HepG2 (cell line): ENCODE measurements around the gene ANTXR1. TPM values are rescaled to one million over a fixed set of nuclear protein-coding genes. Genes with fewer than 3 reads are reported as not detected.

Experiments used
- ELF3 ChIP-seq: IDR thresholded peaks from 2 replicates; pipeline ENCODE4 v1.6.1; 2016; ENCODE audit warnings: missing genetic modification reagents, missing compliant biosample characterization
- FOXA3 ChIP-seq: IDR thresholded peaks from 2 replicates; pipeline ENCODE4 v1.6.1; 2016; ENCODE audit warnings: missing genetic modification reagents, missing compliant biosample characterization
- HNF4G ChIP-seq, 2 experiments: sonication (generic) in 1 of 2; formaldehyde crosslinking in 1 of 2; IDR thresholded peaks; 2 replicates each; pipeline versions ENCODE4 v1.4.0 to v1.6.1; 2011 to 2020; ENCODE audit warnings: borderline replicate concordance in 2 of 2, low read depth in 2 of 2, mild to moderate bottlenecking in 2 of 2, low read length in 1 of 2, missing genetic modification reagents in 1 of 2, moderate library complexity in 1 of 2
- HNRNPUL1 ChIP-seq: fragments of 200-400 bp; formaldehyde crosslinking; IDR thresholded peaks from 2 replicates; pipeline ENCODE4 v1.6.1; 2017; ENCODE audit warnings: low read depth, mild to moderate bottlenecking, low read length, moderate library complexity
- HOXA9 ChIP-seq: sonication (generic); formaldehyde crosslinking; IDR thresholded peaks from 2 replicates; pipeline ENCODE4 v1.8.1; 2022; ENCODE audit warnings: missing genetic modification reagents, mild to moderate bottlenecking, moderate library complexity, borderline replicate concordance
- KDM6A ChIP-seq: IDR thresholded peaks from 2 replicates; pipeline ENCODE4 v1.6.1; 2016; ENCODE audit warnings: low read depth
- MIXL1 ChIP-seq: IDR thresholded peaks from 2 replicates; pipeline ENCODE4 v1.6.1; 2016
- PATZ1 ChIP-seq: sonication (generic); formaldehyde crosslinking; IDR thresholded peaks from 2 replicates; pipeline ENCODE4 v1.4.0; 2020; ENCODE audit warnings: missing genetic modification reagents
- PAXIP1 ChIP-seq: sonication (generic); formaldehyde crosslinking; conservative IDR thresholded peaks from 2 replicates; pipeline ENCODE4 v1.4.0; 2020; ENCODE audit warnings: mild to moderate bottlenecking, missing genetic modification reagents, moderate library complexity
- PCBP1 ChIP-seq: fragments of 200-400 bp; formaldehyde crosslinking; IDR thresholded peaks from 2 replicates; pipeline ENCODE4 v1.6.1; 2017; ENCODE audit warnings: mild to moderate bottlenecking, low read depth, low read length, borderline replicate concordance
- PHF8 ChIP-seq: sonication (generic); formaldehyde crosslinking; IDR thresholded peaks from 2 replicates; pipeline ENCODE4 v1.5.0; 2020; ENCODE audit warnings: missing genetic modification reagents
- SYNCRIP ChIP-seq: fragments of 200-400 bp; formaldehyde crosslinking; IDR thresholded peaks from 2 replicates; pipeline ENCODE4 v1.6.1; 2018; ENCODE audit warnings: mild to moderate bottlenecking, low read depth, low read length; ENCODE audit not compliant: insufficient read depth
- TEAD2 ChIP-seq: sonication (generic); formaldehyde crosslinking; IDR thresholded peaks from 2 replicates; pipeline ENCODE4 v1.9.0; 2021; ENCODE audit warnings: missing genetic modification reagents
- YEATS2 ChIP-seq: sonication (generic); formaldehyde crosslinking; IDR thresholded peaks from 2 replicates; pipeline ENCODE4 v1.4.0; 2020; ENCODE audit warnings: missing genetic modification reagents, borderline replicate concordance
- ZNF160 ChIP-seq: sonication (generic); formaldehyde crosslinking; IDR thresholded peaks from 2 replicates; pipeline ENCODE4 v1.8.0; 2022; ENCODE audit warnings: mild to moderate bottlenecking, inconsistent platforms, missing genetic modification reagents
- ZNF274 ChIP-seq: sonication (generic); formaldehyde crosslinking; IDR thresholded peaks from 2 replicates; pipeline ENCODE4 v1.5.1; 2020; ENCODE audit warnings: mild to moderate bottlenecking, missing genetic modification reagents
- ZNF367 ChIP-seq: sonication (generic); formaldehyde crosslinking; IDR thresholded peaks from 2 replicates; pipeline ENCODE4 v1.4.0; 2020; ENCODE audit warnings: missing genetic modification reagents, borderline replicate concordance
- ZNF460 ChIP-seq: sonication (generic); formaldehyde crosslinking; IDR thresholded peaks from 2 replicates; pipeline ENCODE4 v1.5.1; 2020; ENCODE audit warnings: missing genetic modification reagents, mild to moderate bottlenecking, borderline replicate concordance
- ZNF710 ChIP-seq: sonication (generic); formaldehyde crosslinking; IDR thresholded peaks from 2 replicates; pipeline ENCODE4 v1.5.0; 2020; ENCODE audit warnings: mild to moderate bottlenecking, missing genetic modification reagents, borderline replicate concordance
- ZSCAN25 ChIP-seq: sonication (generic); formaldehyde crosslinking; IDR thresholded peaks from 2 replicates; pipeline ENCODE4 v1.8.0; 2022; ENCODE audit warnings: mild to moderate bottlenecking, missing genetic modification reagents
- polyA plus RNA-seq, 8 experiments: library from polyadenylated mRNA; depleted of rRNA in 3 of 8; stranded (reverse) in 7 of 8; unstranded in 1 of 8; fragments of >200 nt; fragmentation: Illumina TruSeq in 4 of 8; extraction: Trizol in 4 of 8; gene quantifications; 2 replicates each; pipeline versions ENCODE4 v1.2.1 to v1.2.3, GENCODE V29; 2011 to 2016; ENCODE audit warnings: low read depth in 4 of 8, missing spikeins in 1 of 8, mixed read lengths in 1 of 8; ENCODE audit not compliant: insufficient read depth in 1 of 8
- total RNA-seq, 5 experiments: library from RNA; depleted of rRNA; stranded (reverse); fragments of >200 nt; fragmentation: Illumina TruSeq; extraction: Trizol; gene quantifications; 2 replicates each; pipeline ENCODE4 v1.2.3, GENCODE V29; 2016; ENCODE audit warnings: low read depth in 1 of 5
- TF ChIP-seq, protein P1 (sequence below): IDR thresholded peaks from 2 replicates; pipeline ENCODE4 v1.6.1; 2016; ENCODE audit warnings: low read depth, control low read depth

ANTXR1 gene
- total and polyA plus RNA-seq, 2 of the 13 experiments (the other 11 are each of a cell fraction or from before 2014, with no cell fraction given): 4.5 to 12.7 TPM

GRCh38 chr2:69062307-69062962 is 49.5 kb downstream of the ANTXR1 start (continued):
- TF ChIP-seq ZNF710 (CRISPR knock-in tag): peak; percentile 64; the same call in 1 of the 2 replicates
- TF ChIP-seq MIXL1 (CRISPR knock-in tag): no peak; the same call in 1 of the 2 replicates
- TF ChIP-seq PCBP1: no peak
- peak; percentile 27; the same call in 1 of the 2 replicates for TF ChIP-seq KDM6A (CRISPR knock-in tag)
- TF ChIP-seq ZNF367 (CRISPR knock-in tag): no peak
- TF ChIP-seq PAXIP1: peak; percentile 90
- TF ChIP-seq ELF3: peak; percentile 30; the same call in 1 of the 2 replicates
- no peak for TF ChIP-seq PATZ1 (CRISPR knock-in tag)
- TF ChIP-seq PHF8 (CRISPR knock-in tag): no peak
- no peak for TF ChIP-seq ZNF460 (CRISPR knock-in tag)
- no peak for TF ChIP-seq ZSCAN25 (CRISPR knock-in tag)
- TF ChIP-seq, protein P1, sequence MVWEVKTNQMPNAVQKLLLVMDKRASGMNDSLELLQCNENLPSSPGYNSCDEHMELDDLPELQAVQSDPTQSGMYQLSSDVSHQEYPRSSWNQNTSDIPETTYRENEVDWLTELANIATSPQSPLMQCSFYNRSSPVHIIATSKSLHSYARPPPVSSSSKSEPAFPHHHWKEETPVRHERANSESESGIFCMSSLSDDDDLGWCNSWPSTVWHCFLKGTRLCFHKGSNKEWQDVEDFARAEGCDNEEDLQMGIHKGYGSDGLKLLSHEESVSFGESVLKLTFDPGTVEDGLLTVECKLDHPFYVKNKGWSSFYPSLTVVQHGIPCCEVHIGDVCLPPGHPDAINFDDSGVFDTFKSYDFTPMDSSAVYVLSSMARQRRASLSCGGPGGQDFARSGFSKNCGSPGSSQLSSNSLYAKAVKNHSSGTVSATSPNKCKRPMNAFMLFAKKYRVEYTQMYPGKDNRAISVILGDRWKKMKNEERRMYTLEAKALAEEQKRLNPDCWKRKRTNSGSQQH (CRISPR knock-in tag): no peak
- no peak for TF ChIP-seq HNRNPUL1
- TF ChIP-seq ZNF274 (CRISPR knock-in tag): no peak
- peak; percentile 45 for TF ChIP-seq FOXA3 (CRISPR knock-in tag)
- TF ChIP-seq HOXA9 (CRISPR knock-in tag): no peak
- no peak for TF ChIP-seq YEATS2 (CRISPR knock-in tag)
- peak; percentile 90 for TF ChIP-seq HNF4G (IDR thresholded peaks at IDR 0.05; ENCODE audit: borderline replicate concordance, low read depth, low read length)
- peak; percentile 46; the same call in 1 of the 2 replicates for TF ChIP-seq HNF4G (CRISPR knock-in tag; IDR thresholded peaks at IDR 0.05; ENCODE audit: borderline replicate concordance, low read depth)
- TF ChIP-seq ZNF160: no peak
- TF ChIP-seq SYNCRIP: no peak
- no peak for TF ChIP-seq TEAD2 (CRISPR knock-in tag)
